Measurements from ENCODE around the gene ZC3H7B.
"Not testable (repeated sequence)": the region's sequence is repeated elsewhere in the genome, so short reads cannot be mapped to it uniquely, and the experiment has no call there.

ZC3H7B gene

GRCh38 chr22:41398921-41399320, 97.6 kb downstream of the ZC3H7B start:
- no peak for TF ChIP-seq CTCF (IDR thresholded peaks at IDR 0.05; ENCODE audit: low read length)
- TF ChIP-seq EZH2 (IDR thresholded peaks at IDR 0.05; ENCODE audit: borderline replicate concordance, low read length) = no peak

GRCh38 chr22:41401781-41402648, 100.7 kb downstream of the ZC3H7B start:
- Histone ChIP-seq H3K27ac (ENCODE audit: low read depth, low read length, poor library complexity, severe bottlenecking) (no peak overlapping the region), H3K9ac (ENCODE audit: low read length) (no peak overlapping the region), H3F3A (ENCODE audit: insufficient read depth, low read length) (no peaks in the 10 kb centered on the region), H3K4me3 (ENCODE audit: low read depth, low read length, poor library complexity, severe bottlenecking) (no peak overlapping the region), H3K9me2 (ENCODE audit: low read depth, low read length) (no peaks in the 10 kb centered on the region), H3K4me1 (ENCODE audit: insufficient read depth, low read length, severe bottlenecking) (no peaks in the 10 kb centered on the region), H3K4me2 (ENCODE audit: low read length) (no peak overlapping the region), H3K9me3 (ENCODE audit: low read length) (no peaks in the 10 kb centered on the region), H3K27me3 (ENCODE audit: insufficient read depth, low read length) (no peaks in the 10 kb centered on the region), H3K79me2 (ENCODE audit: insufficient read depth, low read length) (no peaks in the 10 kb centered on the region), H4K20me1 (ENCODE audit: insufficient read depth, low read length) (no peaks in the 10 kb centered on the region), H3K36me3 (ENCODE audit: insufficient read depth, low read length) (no peaks in the 10 kb centered on the region), H2AFZ (ENCODE audit: low read length) (no peak overlapping the region)
- no peak for TF ChIP-seq CTCF (IDR thresholded peaks at IDR 0.05; ENCODE audit: low read length)

More at GRCh38 chr22:41398921-41399320, 97.6 kb downstream of the ZC3H7B start:
- Histone ChIP-seq H4K20me1 (ENCODE audit: insufficient read depth, low read length) (no peaks in the 10 kb centered on the region), H2AFZ (ENCODE audit: low read length) (no peak overlapping the region), H3K9ac (ENCODE audit: low read length) (no peak overlapping the region), H3K4me2 (ENCODE audit: low read length) (no peak overlapping the region), H3K27me3 (ENCODE audit: insufficient read depth, low read length) (no peaks in the 10 kb centered on the region), H3F3A (ENCODE audit: insufficient read depth, low read length) (no peaks in the 10 kb centered on the region), H3K79me2 (ENCODE audit: insufficient read depth, low read length) (no peaks in the 10 kb centered on the region), H3K9me3 (ENCODE audit: low read length) (no peaks in the 10 kb centered on the region), H3K4me3 (ENCODE audit: low read depth, low read length, poor library complexity, severe bottlenecking) (no peak overlapping the region), H3K27ac (ENCODE audit: low read depth, low read length, poor library complexity, severe bottlenecking) (no peak overlapping the region), H3K4me1 (ENCODE audit: insufficient read depth, low read length, severe bottlenecking) (no peaks in the 10 kb centered on the region), H3K36me3 (ENCODE audit: insufficient read depth, low read length) (peaks cover 12% of the 10 kb centered on the region), H3K9me2 (ENCODE audit: low read depth, low read length) (no peaks in the 10 kb centered on the region)

- H2AFZ ChIP-seq (ENCODE audit: low read length); H3K4me3 ChIP-seq (ENCODE audit: low read depth, low read length, poor library complexity, severe bottlenecking); H3K9ac ChIP-seq (ENCODE audit: low read length); H3K4me2 ChIP-seq (ENCODE audit: low read length); H3K9me2 ChIP-seq (ENCODE audit: low read depth, low read length); H3K4me1 ChIP-seq (ENCODE audit: insufficient read depth, low read length, severe bottlenecking); H4K20me1 ChIP-seq (ENCODE audit: insufficient read depth, low read length); H3K79me2 ChIP-seq (ENCODE audit: insufficient read depth, low read length); H3K36me3 ChIP-seq (ENCODE audit: insufficient read depth, low read length); H3K9me3 ChIP-seq (ENCODE audit: low read length); H3K27ac ChIP-seq (ENCODE audit: low read depth, low read length, poor library complexity, severe bottlenecking); H3F3A ChIP-seq (ENCODE audit: insufficient read depth, low read length); H3K27me3 ChIP-seq (ENCODE audit: insufficient read depth, low read length): not testable (repeated sequence)
Observed at GRCh38 chr22:41402851-41403250, 101.5 kb downstream of the ZC3H7B start.

All from OCI-LY1 (cell line).